Stomach (tissue), 4 donors: ENCODE data around the gene MPV17.
"Not testable (repeated sequence)": the region's sequence is repeated elsewhere in the genome, so short reads cannot be mapped to it uniquely, and the experiment has no call there.

Experiments
- EP300 ChIP-seq: sonication (generic); formaldehyde crosslinking; IDR thresholded peaks from one replicate; pipeline ENCODE4 v1.6.1; 2017; ENCODE audit warnings: antibody characterized with exemption
- POLR2A ChIP-seq, 4 donors: fragments of 450-650 bp; IDR thresholded peaks; one replicate each; pipeline ENCODE4 v1.6.1; 2016; ENCODE audit warnings: antibody characterized with exemption in 4 of 4, control low read depth in 2 of 4, mild to moderate bottlenecking in 1 of 4, moderate library complexity in 1 of 4
- POLR2AphosphoS5 ChIP-seq, 3 donors: sonication (generic); formaldehyde crosslinking; IDR thresholded peaks; one replicate each; pipeline ENCODE4 v1.6.1; 2016; ENCODE audit warnings: antibody characterized with exemption in 3 of 3
- TF ChIP-seq, protein P1 (sequence below), 7 experiments: fragments of 450-650 bp in 4 of 7; fragments of 200-600 bp in 3 of 7; sonication (generic) in 3 of 7; IDR thresholded peaks; one replicate each; pipeline ENCODE4 v1.5.1; 2016 to 2019; ENCODE audit warnings: antibody characterized with exemption in 7 of 7, control low read depth in 2 of 7, mild to moderate bottlenecking in 1 of 7

DNA sequence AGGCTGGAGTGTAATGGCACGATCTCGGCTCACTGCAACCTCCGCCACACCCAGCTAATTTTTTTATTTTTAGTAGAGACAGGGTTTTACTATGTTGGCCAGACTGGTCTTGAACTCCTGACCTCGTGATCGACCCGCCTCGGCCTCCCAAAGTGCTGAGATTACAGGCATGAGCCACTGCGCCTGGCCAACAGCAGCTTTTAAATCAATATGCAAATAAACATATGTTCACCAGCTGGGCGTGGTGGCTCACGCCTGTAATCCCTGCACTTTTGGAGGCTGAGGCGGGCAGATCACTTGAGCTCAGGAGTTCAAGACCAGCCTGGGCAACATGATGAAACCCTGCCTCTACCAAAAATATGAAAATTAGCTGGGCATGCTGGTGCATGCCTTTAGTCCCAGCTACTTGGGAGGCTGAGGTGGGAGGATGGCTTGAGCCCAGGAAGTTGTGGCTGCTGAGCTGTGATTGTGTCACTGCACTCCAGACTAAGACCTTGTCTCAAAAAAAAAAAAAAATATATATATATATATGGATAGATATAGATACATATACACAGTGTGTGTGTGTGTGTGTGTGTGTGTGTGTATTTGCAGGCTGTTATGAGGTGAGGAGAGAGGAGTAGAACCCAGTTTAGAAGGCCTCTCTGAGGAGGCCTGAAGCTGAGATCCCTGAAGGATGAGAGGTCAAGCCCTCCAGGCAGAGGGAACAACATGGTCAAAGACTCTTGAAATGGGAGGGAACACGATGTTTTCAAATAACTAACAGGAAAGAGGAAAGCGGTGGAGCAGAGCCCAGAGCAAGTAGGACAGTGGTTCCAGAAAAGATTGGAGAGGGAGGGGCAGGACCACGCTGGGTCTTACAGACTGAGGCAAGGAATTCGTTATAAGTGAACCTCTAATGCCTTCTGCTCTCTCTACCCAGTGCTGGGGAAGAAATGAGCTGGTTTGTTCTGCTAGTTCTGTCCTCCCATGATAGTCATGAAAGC lies 50.1 kb downstream of the MPV17 start:
- TF ChIP-seq, protein P1, sequence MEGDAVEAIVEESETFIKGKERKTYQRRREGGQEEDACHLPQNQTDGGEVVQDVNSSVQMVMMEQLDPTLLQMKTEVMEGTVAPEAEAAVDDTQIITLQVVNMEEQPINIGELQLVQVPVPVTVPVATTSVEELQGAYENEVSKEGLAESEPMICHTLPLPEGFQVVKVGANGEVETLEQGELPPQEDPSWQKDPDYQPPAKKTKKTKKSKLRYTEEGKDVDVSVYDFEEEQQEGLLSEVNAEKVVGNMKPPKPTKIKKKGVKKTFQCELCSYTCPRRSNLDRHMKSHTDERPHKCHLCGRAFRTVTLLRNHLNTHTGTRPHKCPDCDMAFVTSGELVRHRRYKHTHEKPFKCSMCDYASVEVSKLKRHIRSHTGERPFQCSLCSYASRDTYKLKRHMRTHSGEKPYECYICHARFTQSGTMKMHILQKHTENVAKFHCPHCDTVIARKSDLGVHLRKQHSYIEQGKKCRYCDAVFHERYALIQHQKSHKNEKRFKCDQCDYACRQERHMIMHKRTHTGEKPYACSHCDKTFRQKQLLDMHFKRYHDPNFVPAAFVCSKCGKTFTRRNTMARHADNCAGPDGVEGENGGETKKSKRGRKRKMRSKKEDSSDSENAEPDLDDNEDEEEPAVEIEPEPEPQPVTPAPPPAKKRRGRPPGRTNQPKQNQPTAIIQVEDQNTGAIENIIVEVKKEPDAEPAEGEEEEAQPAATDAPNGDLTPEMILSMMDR (IDR thresholded peaks at IDR 0.05), result not testable (repeated sequence)
- TF ChIP-seq POLR2AphosphoS5 (IDR thresholded peaks at IDR 0.05); POLR2A (IDR thresholded peaks at IDR 0.05); EP300: not testable (repeated sequence)
